ENCODE data around the gene ALDH8A1. TPM values are rescaled to one million over a fixed set of nuclear protein-coding genes. Genes with fewer than 3 reads are reported as not detected.

Gene ALDH8A1
- total and polyA plus RNA-seq, 10 of the 15 experiments (the other 5 are each of a cell fraction or from before 2014, with no cell fraction given) = 0.13 to 1.8 (median 0.62) TPM; not detected in 3

DNA sequence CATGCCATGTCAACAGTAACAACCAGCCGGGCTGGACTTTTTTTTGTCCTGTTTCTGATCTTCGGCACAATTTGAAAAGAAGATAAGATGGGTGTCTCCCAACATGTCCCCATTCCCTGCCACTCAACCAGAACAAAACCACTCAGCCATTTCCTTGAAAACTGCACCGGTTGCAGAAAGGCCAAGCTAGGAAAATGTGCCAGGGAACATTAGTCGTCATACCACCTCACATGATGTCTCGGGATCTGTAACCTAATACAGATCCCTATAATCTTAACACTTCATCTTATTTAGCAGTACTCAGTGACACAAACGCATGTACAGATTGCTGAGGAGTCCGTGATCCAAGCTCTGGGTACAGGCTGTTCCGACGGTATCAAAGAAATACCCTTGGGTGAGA is 46.5 kb downstream of the ALDH8A1 start (continued):
- TF ChIP-seq, protein P1, sequence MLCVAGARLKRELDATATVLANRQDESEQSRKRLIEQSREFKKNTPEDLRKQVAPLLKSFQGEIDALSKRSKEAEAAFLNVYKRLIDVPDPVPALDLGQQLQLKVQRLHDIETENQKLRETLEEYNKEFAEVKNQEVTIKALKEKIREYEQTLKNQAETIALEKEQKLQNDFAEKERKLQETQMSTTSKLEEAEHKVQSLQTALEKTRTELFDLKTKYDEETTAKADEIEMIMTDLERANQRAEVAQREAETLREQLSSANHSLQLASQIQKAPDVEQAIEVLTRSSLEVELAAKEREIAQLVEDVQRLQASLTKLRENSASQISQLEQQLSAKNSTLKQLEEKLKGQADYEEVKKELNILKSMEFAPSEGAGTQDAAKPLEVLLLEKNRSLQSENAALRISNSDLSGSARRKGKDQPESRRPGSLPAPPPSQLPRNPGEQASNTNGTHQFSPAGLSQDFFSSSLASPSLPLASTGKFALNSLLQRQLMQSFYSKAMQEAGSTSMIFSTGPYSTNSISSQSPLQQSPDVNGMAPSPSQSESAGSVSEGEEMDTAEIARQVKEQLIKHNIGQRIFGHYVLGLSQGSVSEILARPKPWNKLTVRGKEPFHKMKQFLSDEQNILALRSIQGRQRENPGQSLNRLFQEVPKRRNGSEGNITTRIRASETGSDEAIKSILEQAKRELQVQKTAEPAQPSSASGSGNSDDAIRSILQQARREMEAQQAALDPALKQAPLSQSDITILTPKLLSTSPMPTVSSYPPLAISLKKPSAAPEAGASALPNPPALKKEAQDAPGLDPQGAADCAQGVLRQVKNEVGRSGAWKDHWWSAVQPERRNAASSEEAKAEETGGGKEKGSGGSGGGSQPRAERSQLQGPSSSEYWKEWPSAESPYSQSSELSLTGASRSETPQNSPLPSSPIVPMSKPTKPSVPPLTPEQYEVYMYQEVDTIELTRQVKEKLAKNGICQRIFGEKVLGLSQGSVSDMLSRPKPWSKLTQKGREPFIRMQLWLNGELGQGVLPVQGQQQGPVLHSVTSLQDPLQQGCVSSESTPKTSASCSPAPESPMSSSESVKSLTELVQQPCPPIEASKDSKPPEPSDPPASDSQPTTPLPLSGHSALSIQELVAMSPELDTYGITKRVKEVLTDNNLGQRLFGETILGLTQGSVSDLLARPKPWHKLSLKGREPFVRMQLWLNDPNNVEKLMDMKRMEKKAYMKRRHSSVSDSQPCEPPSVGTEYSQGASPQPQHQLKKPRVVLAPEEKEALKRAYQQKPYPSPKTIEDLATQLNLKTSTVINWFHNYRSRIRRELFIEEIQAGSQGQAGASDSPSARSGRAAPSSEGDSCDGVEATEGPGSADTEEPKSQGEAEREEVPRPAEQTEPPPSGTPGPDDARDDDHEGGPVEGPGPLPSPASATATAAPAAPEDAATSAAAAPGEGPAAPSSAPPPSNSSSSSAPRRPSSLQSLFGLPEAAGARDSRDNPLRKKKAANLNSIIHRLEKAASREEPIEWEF (IDR thresholded peaks at IDR 0.05; ENCODE audit: insufficient replicate concordance, low read depth, low read length) = no peak

DNA sequence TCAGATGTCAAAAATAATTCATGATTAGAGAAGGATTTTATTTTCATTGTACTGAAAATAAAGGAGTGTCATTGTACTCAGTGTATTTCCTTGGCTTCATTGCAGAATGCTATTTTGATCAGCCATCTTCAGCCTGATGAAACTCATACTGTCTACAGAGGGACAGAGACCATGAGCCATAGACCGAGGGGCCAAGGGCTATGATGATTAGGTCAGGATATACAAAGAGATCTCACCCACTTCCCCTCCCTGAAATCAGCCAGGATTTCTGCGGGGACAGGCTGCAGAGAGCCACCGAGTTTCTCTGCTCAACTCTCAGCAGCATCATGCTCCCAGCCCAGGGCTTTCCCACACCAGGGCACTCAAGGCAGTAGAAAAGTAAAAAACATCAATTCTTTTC is 47.0 kb downstream of the ALDH8A1 start:
- Histone ChIP-seq H3K27ac (ENCODE audit: control insufficient read depth, insufficient read depth) (no peak overlapping the region), H3K9me3 (replicated peaks; ENCODE audit: control insufficient read depth, insufficient read depth, low read length) (no peaks in the 10 kb centered on the region), H2AFZ (ENCODE audit: control insufficient read depth, low read depth, low read length) (no peak overlapping the region), H3K4me3 (no peak overlapping the region), H3K36me3 (ENCODE audit: control insufficient read depth in 2 of 2, insufficient read depth in 2 of 2, low read length in 1 of 2) (no peaks in the 10 kb centered on the region), H3K79me2 (ENCODE audit: control insufficient read depth, insufficient read depth, low read length) (no peaks in the 10 kb centered on the region), H3K9ac (ENCODE audit: control insufficient read depth, insufficient read depth, low read length) (no peak overlapping the region), H4K20me1 (ENCODE audit: control insufficient read depth, insufficient read depth) (no peaks in the 10 kb centered on the region), H3K4me1 (ENCODE audit: control insufficient read depth, insufficient read depth, low read length) (no peaks in the 10 kb centered on the region), H3K27me3 (replicated peaks in 1 of 2; ENCODE audit: control insufficient read depth in 2 of 2, insufficient read depth in 2 of 2, low read length in 1 of 2) (no peaks in the 10 kb centered on the region), H3K4me2 (ENCODE audit: control insufficient read depth, insufficient read depth) (no peak overlapping the region)
- ATAC-seq = no peak
- WGBS (ENCODE audit: insufficient coverage, insufficient replicate concordance, low lambda C conversion rate, missing lambda C conversion rate) = 52% methylated on average over 3 of the region's 3 CpGs
- BruUV-seq (replicated peaks) = no TSS peak
- in situ Hi-C loops (cut with MboI) (no loop called here), intact Hi-C loops (cut with micrococcal nuclease; ENCODE audit: unreplicated experiment) (no loop called here)
- TF ChIP-seq RAD21 (IDR thresholded peaks at IDR 0.05; ENCODE audit: insufficient read depth, low read depth, low read length) (no peak), ZNF217 (IDR thresholded peaks at IDR 0.05) (no peak), JUND (IDR thresholded peaks at IDR 0.05; ENCODE audit: low read depth, low read length) (no peak), NFIC (IDR thresholded peaks at IDR 0.05; ENCODE audit: low read depth, low read length) (no peak), RUNX3 (IDR thresholded peaks at IDR 0.05; ENCODE audit: low read length) (no peak)
- RAD21 ChIA-PET (ENCODE audit: unreplicated experiment) = no interaction called here
- CTCF ChIA-PET = interaction anchor here (1.3 to 1.5 kb wide), 2 partner anchors 37 to 779 kb away, joined by 3 to 4 read pairs; no protein-coding TSS in a partner anchor
- FAIRE-seq = no peak
- POLR2A ChIA-PET = no interaction called here
- DNase-seq (ENCODE audit: low read depth, low spot score) = no peak
- SMC1A ChIA-PET (ENCODE audit: uncharacterized antibody, unreplicated experiment) = no interaction called here
